Endothelial cell of umbilical vein (primary cell): Measurements from ENCODE around the gene STK24. TPM values are rescaled to one million over a fixed set of nuclear protein-coding genes. Genes with fewer than 3 reads are reported as not detected.

ENCODE experiments used
- BruUV-seq: library from RNA; stranded (reverse); fragments of 400-500 nt; replicated peaks from 2 replicates; lab custom pipeline; 2021; lab: Mats Ljungman, UMichigan
- CTCF ChIA-PET: fragments of 300-600, 350-600 bp; sonication (Branson Sonifier 250); formaldehyde crosslinking; loops from one replicate; lab custom pipeline; 2021; ENCODE audit warnings: antibody characterized with exemption, inconsistent platforms; lab: Charles Lee
- POLR2A ChIA-PET: fragments of 300-600, 350-600 bp; sonication (Branson Sonifier 250); formaldehyde crosslinking; loops from one replicate; lab custom pipeline; 2021; ENCODE audit warnings: antibody characterized with exemption, inconsistent platforms; lab: Charles Lee
- DNase-seq: peaks from one replicate; pipeline ENCODE4 v3.0.0-alpha.2; 2011; ENCODE audit warnings: low read depth, low spot score
- FAIRE-seq: peaks from 2 replicates; lab custom pipeline; 2011; peaks lifted over from hg19 to GRCh38; lab: Jason Lieb, UNC
- H2AFZ ChIP-seq: 2 replicates; pipeline ENCODE4 v1.6.0; 2012; ENCODE audit warnings: low read depth, low read length, control low read depth, inconsistent platforms
- H3K27ac ChIP-seq: 2 replicates; pipeline ENCODE4 v1.5.1; 2011; ENCODE audit warnings: low read depth, mild to moderate bottlenecking, control low read depth, low read length, moderate library complexity; ENCODE audit not compliant: insufficient read depth
- H3K27me3 ChIP-seq, 2 experiments: 2 replicates each; pipeline versions ENCODE4 v1.6.0 to v1.6.1; 2011; ENCODE audit warnings: low read length in 2 of 2, mixed read lengths in 1 of 2; ENCODE audit not compliant: control insufficient read depth in 2 of 2, insufficient read depth in 2 of 2
- H3K36me3 ChIP-seq, 2 experiments: 2 replicates in 1 of 2; 3 replicates in 1 of 2; pipeline ENCODE4 v1.5.1; 2011; ENCODE audit warnings: low read length in 2 of 2, mild to moderate bottlenecking in 1 of 2, moderate library complexity in 1 of 2; ENCODE audit not compliant: control insufficient read depth in 2 of 2, insufficient read depth in 2 of 2; ENCODE audit errors: extremely low read depth in 1 of 2
- H3K4me1 ChIP-seq: 3 replicates; pipeline ENCODE4 v1.5.1; 2011; ENCODE audit warnings: mild to moderate bottlenecking, low read length; ENCODE audit not compliant: control insufficient read depth, insufficient read depth; ENCODE audit errors: extremely low read depth
- H3K4me2 ChIP-seq: 2 replicates; pipeline ENCODE4 v1.6.1; 2011; ENCODE audit warnings: low read length, control low read depth, mixed read lengths; ENCODE audit not compliant: insufficient read depth
- H3K4me3 ChIP-seq, 3 experiments: fragments of 200-600 bp in 1 of 3; sonication (generic), shearing (Covaris generic) in 1 of 3; replicated peaks in 1 of 3; 2 replicates each; pipeline ENCODE4 v1.5.1; 2011 to 2016; ENCODE audit warnings: control low read depth in 3 of 3, low read length in 3 of 3, mild to moderate bottlenecking in 2 of 3, inconsistent platforms in 1 of 3, low read depth in 1 of 3, moderate library complexity in 1 of 3; ENCODE audit not compliant: insufficient read depth in 1 of 3
- H3K79me2 ChIP-seq: 2 replicates; pipeline ENCODE4 v1.6.0; 2012; ENCODE audit warnings: low read length, inconsistent platforms; ENCODE audit not compliant: control insufficient read depth, insufficient read depth
- H3K9ac ChIP-seq: replicated peaks from 2 replicates; pipeline ENCODE3; 2011; ENCODE audit warnings: low read length, control low read depth; ENCODE audit not compliant: insufficient read depth; ENCODE audit errors: extremely low read depth
- H3K9me1 ChIP-seq: replicated peaks from 3 replicates; pipeline ENCODE4 v1.6.0; 2011; ENCODE audit warnings: mild to moderate bottlenecking, low read length; ENCODE audit not compliant: control insufficient read depth, insufficient read depth; ENCODE audit errors: extremely low read depth
- H3K9me3 ChIP-seq: replicated peaks from 2 replicates; pipeline ENCODE4 v1.5.1; 2012; ENCODE audit warnings: low read length, inconsistent platforms; ENCODE audit not compliant: control insufficient read depth, insufficient read depth
- H4K20me1 ChIP-seq: replicated peaks from 2 replicates; pipeline ENCODE3; 2011; ENCODE audit warnings: mild to moderate bottlenecking, low read length; ENCODE audit not compliant: control insufficient read depth, insufficient read depth; ENCODE audit errors: extremely low read depth
- EZH2 ChIP-seq: IDR thresholded peaks from 2 replicates; pipeline ENCODE4 v1.6.1; 2012; ENCODE audit warnings: borderline replicate concordance, low read depth, mild to moderate bottlenecking, moderate library complexity, low read length, inconsistent platforms; ENCODE audit not compliant: severe bottlenecking
- FOS ChIP-seq: IDR thresholded peaks from 2 replicates; pipeline ENCODE4 v1.6.1; 2011; ENCODE audit warnings: mild to moderate bottlenecking, low read length, moderate library complexity, borderline replicate concordance; ENCODE audit not compliant: insufficient read depth
- JUN ChIP-seq: IDR thresholded peaks from 2 replicates; pipeline ENCODE4 v1.6.1; 2011; ENCODE audit warnings: borderline replicate concordance, low read depth; ENCODE audit not compliant: insufficient read length, insufficient read depth
- MAX ChIP-seq: IDR thresholded peaks from 2 replicates; pipeline ENCODE4 v1.6.1; 2011; ENCODE audit not compliant: insufficient read depth, insufficient read length
- MYC ChIP-seq: IDR thresholded peaks from one replicate; pipeline ENCODE4 v1.6.1; 2011; ENCODE audit warnings: mild to moderate bottlenecking, low read depth, low read length
- POLR2A ChIP-seq: IDR thresholded peaks from 2 replicates; pipeline ENCODE4 v1.6.1; 2012; ENCODE audit warnings: low read depth, mild to moderate bottlenecking, control low read depth, low read length
- POLR2AphosphoS5 ChIP-seq: IDR thresholded peaks from 2 replicates; pipeline ENCODE4 v1.6.1; 2012; ENCODE audit warnings: low read depth, mild to moderate bottlenecking, control low read depth, low read length, moderate library complexity; ENCODE audit not compliant: insufficient read depth
- dilution Hi-C: fragments of 300-500 bp; cut with MboI; formaldehyde crosslinking; loops from one replicate; pipeline ENCODE4 v1.15.0; 2019; ENCODE audit warnings: low sequenced_read_pairs; ENCODE audit not compliant: extremely low pct_ligation_motif_present
- intact Hi-C: fragments of 100-400 bp; cut with micrococcal nuclease; formaldehyde crosslinking; loops from one replicate; pipeline ENCODE4 v1.10.0; 2022
- polyA plus RNA-seq, 4 experiments: library from polyadenylated mRNA; depleted of rRNA in 3 of 4; stranded (reverse) in 3 of 4; unstranded in 1 of 4; fragments of >200 nt; gene quantifications; 2 replicates each; pipeline versions ENCODE4 v1.2.1 to v1.2.3, GENCODE V29; 2011 to 2012; ENCODE audit warnings: missing spikeins in 1 of 4
- total RNA-seq: library from RNA; stranded (reverse); gene quantifications from 2 replicates; pipeline ENCODE4 v1.2.3, GENCODE V29; 2021
- TF ChIP-seq, protein P1 (sequence below), 2 donors: IDR thresholded peaks; 1 replicate in 1 of 2; 2 replicates in 1 of 2; pipeline ENCODE4 v1.5.1; 2011; ENCODE audit warnings: low read length in 2 of 2, mild to moderate bottlenecking in 2 of 2, moderate library complexity in 2 of 2, control low read depth in 1 of 2, inconsistent platforms in 1 of 2, low read depth in 1 of 2; ENCODE audit not compliant: insufficient read depth in 1 of 2; ENCODE audit errors: extremely low read depth in 1 of 2

The STK24 gene
- total and polyA plus RNA-seq, 2 donors (not counting 3 experiments of a cell fraction or from before 2014, with no cell fraction given): 43.3 to 100 TPM

- Histone ChIP-seq H3K9ac (no peak overlapping the region), H3K9me3 (no peaks in the 10 kb centered on the region), H3K4me1 (peaks cover 16% of the 10 kb centered on the region), H2AFZ (no peak overlapping the region), H3K36me3 (peaks cover 2 to 4% of the 10 kb centered on the region in 2 experiments), H3K27me3 (no peaks in the 10 kb centered on the region), H3K4me3 (no peak overlapping the region), H3K4me2 (no peak overlapping the region), H4K20me1 (no peaks in the 10 kb centered on the region), H3K9me1 (no peaks in the 10 kb centered on the region), H3K27ac (no peak overlapping the region), H3K79me2 (peaks cover 81% of the 10 kb centered on the region)
- DNase-seq (no peak), FAIRE-seq (no peak)
- no TSS peak for BruUV-seq
- ChIA-PET POLR2A (no interaction called here), CTCF (no interaction called here)
- dilution Hi-C loops: no loop called here
- TF ChIP-seq MAX: no peak
- TF ChIP-seq MYC: no peak
- TF ChIP-seq, protein P1, sequence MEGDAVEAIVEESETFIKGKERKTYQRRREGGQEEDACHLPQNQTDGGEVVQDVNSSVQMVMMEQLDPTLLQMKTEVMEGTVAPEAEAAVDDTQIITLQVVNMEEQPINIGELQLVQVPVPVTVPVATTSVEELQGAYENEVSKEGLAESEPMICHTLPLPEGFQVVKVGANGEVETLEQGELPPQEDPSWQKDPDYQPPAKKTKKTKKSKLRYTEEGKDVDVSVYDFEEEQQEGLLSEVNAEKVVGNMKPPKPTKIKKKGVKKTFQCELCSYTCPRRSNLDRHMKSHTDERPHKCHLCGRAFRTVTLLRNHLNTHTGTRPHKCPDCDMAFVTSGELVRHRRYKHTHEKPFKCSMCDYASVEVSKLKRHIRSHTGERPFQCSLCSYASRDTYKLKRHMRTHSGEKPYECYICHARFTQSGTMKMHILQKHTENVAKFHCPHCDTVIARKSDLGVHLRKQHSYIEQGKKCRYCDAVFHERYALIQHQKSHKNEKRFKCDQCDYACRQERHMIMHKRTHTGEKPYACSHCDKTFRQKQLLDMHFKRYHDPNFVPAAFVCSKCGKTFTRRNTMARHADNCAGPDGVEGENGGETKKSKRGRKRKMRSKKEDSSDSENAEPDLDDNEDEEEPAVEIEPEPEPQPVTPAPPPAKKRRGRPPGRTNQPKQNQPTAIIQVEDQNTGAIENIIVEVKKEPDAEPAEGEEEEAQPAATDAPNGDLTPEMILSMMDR (IDR thresholded peaks at IDR 0.05; ENCODE audit: extremely low read depth in 1 of 2, insufficient read depth in 1 of 2, low read depth in 1 of 2, low read length in 2 of 2): no peak
- TF ChIP-seq POLR2AphosphoS5: no peak
- intact Hi-C loops: no loop called here
Observed at GRCh38 chr13:98514288-98514687, 62.6 kb downstream of the STK24 start.

DNA sequence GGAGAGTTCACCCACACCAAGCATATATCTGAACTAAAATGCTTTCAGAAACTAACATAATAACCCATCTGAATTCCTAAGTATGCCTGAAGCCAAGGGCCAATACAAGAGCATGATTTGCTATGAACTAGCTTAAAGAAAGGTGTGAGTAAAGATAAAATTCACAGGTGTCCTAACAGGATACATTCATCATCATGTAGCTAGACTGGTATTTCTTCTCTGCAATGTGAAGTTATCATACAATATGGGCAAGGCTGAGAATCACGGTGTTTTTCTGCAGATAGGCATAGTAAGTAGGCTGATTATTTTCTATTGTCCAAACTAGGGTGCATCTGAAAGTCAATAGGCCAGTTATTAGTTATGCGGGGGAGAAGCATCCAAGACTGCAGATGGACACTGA, 63.1 kb downstream of the STK24 start:
- Histone ChIP-seq H3K27me3 (no peaks in the 10 kb centered on the region), H3K27ac (no peak overlapping the region), H3K79me2 (peaks cover 78% of the 10 kb centered on the region), H3K9ac (no peak overlapping the region), H3K4me3 (no peak overlapping the region), H3K9me3 (no peaks in the 10 kb centered on the region), H3K4me2 (no peak overlapping the region), H4K20me1 (no peaks in the 10 kb centered on the region), H2AFZ (no peak overlapping the region), H3K4me1 (peaks cover 21% of the 10 kb centered on the region), H3K9me1 (no peaks in the 10 kb centered on the region), H3K36me3 (peaks cover 2 to 4% of the 10 kb centered on the region in 2 experiments)
- dilution Hi-C loops (no loop called here), intact Hi-C loops (no loop called here)
- FAIRE-seq (no peak), DNase-seq (no peak)
- ChIA-PET POLR2A (no interaction called here), CTCF (no interaction called here)
- no TSS peak for BruUV-seq
- TF ChIP-seq JUN (no peak), POLR2AphosphoS5 (no peak), POLR2A (no peak), EZH2 (no peak), FOS (no peak), MAX (no peak)
- TF ChIP-seq, protein P1 (IDR thresholded peaks at IDR 0.05; ENCODE audit: extremely low read depth in 1 of 2, insufficient read depth in 1 of 2, low read depth in 1 of 2, low read length in 2 of 2): no peak
